ENCODE measurements around the gene PLIN3. TPM values are rescaled to one million over a fixed set of nuclear protein-coding genes. Genes with fewer than 3 reads are reported as not detected.

The PLIN3 gene
- total and polyA plus RNA-seq, 2 experiments from 2014 or later = 38.0 to 59.9 TPM

DNA sequence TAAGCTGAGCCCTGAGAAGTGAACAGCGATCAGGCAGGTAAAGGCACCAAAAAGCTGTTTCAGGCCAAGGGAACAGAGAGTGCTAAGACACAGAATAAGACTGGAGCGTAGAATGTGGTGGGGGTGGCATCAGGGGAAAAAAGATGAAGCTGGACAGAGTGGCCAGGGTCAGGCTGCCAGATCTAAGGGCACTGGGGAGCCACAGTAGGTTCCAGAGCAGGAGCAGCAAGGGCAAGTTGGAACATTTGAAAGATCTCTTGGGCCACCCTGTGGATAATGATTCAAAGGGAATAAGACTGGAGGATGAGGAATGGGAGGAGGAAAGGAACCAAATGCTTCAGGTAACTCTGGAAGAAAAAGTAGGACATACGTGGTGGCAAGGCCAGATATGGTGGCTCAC, 6.5 kb upstream of the PLIN3 start:
- Histone ChIP-seq H3K27me3 (ENCODE audit: insufficient read depth) (no peaks in the 10 kb centered on the region), H2AFZ (no peak overlapping the region), H3F3A (replicated peaks; ENCODE audit: low read depth) (no peaks in the 10 kb centered on the region), H3K4me2 (no peak overlapping the region), H3K79me2 (replicated peaks; ENCODE audit: insufficient read depth) (no peaks in the 10 kb centered on the region), H4K20me1 (replicated peaks; ENCODE audit: insufficient read depth) (0 out of 2 replicates have a peak, but pooled peaks cover 2% of the 10 kb centered on the region), H3K27ac (ENCODE audit: low read depth) (no peak overlapping the region), H3K36me3 (ENCODE audit: insufficient read depth) (no peaks in the 10 kb centered on the region), H3K4me1 (ENCODE audit: insufficient read depth) (peaks cover 17% of the 10 kb centered on the region; the same call in 1 of the 2 replicates), H3K9me2 (ENCODE audit: insufficient read depth) (no peaks in the 10 kb centered on the region), H3K4me3 (no peak overlapping the region)
- H3K4me1 Mint-ChIP-seq = peaks cover 9% of the 10 kb centered on the region; the same call in 1 of the 3 replicates
- ATAC-seq (no peak), DNase-seq (ENCODE audit: low spot score) (no peak)
- TF ChIP-seq, protein P1, sequence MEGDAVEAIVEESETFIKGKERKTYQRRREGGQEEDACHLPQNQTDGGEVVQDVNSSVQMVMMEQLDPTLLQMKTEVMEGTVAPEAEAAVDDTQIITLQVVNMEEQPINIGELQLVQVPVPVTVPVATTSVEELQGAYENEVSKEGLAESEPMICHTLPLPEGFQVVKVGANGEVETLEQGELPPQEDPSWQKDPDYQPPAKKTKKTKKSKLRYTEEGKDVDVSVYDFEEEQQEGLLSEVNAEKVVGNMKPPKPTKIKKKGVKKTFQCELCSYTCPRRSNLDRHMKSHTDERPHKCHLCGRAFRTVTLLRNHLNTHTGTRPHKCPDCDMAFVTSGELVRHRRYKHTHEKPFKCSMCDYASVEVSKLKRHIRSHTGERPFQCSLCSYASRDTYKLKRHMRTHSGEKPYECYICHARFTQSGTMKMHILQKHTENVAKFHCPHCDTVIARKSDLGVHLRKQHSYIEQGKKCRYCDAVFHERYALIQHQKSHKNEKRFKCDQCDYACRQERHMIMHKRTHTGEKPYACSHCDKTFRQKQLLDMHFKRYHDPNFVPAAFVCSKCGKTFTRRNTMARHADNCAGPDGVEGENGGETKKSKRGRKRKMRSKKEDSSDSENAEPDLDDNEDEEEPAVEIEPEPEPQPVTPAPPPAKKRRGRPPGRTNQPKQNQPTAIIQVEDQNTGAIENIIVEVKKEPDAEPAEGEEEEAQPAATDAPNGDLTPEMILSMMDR (conservative IDR thresholded peaks at IDR 0.05; ENCODE audit: low read depth in 2 of 2) = no peak
- TF ChIP-seq, protein P2, sequence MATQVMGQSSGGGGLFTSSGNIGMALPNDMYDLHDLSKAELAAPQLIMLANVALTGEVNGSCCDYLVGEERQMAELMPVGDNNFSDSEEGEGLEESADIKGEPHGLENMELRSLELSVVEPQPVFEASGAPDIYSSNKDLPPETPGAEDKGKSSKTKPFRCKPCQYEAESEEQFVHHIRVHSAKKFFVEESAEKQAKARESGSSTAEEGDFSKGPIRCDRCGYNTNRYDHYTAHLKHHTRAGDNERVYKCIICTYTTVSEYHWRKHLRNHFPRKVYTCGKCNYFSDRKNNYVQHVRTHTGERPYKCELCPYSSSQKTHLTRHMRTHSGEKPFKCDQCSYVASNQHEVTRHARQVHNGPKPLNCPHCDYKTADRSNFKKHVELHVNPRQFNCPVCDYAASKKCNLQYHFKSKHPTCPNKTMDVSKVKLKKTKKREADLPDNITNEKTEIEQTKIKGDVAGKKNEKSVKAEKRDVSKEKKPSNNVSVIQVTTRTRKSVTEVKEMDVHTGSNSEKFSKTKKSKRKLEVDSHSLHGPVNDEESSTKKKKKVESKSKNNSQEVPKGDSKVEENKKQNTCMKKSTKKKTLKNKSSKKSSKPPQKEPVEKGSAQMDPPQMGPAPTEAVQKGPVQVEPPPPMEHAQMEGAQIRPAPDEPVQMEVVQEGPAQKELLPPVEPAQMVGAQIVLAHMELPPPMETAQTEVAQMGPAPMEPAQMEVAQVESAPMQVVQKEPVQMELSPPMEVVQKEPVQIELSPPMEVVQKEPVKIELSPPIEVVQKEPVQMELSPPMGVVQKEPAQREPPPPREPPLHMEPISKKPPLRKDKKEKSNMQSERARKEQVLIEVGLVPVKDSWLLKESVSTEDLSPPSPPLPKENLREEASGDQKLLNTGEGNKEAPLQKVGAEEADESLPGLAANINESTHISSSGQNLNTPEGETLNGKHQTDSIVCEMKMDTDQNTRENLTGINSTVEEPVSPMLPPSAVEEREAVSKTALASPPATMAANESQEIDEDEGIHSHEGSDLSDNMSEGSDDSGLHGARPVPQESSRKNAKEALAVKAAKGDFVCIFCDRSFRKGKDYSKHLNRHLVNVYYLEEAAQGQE (IDR thresholded peaks at IDR 0.05; ENCODE audit: unreplicated experiment) = no peak
- TF ChIP-seq, protein P3, sequence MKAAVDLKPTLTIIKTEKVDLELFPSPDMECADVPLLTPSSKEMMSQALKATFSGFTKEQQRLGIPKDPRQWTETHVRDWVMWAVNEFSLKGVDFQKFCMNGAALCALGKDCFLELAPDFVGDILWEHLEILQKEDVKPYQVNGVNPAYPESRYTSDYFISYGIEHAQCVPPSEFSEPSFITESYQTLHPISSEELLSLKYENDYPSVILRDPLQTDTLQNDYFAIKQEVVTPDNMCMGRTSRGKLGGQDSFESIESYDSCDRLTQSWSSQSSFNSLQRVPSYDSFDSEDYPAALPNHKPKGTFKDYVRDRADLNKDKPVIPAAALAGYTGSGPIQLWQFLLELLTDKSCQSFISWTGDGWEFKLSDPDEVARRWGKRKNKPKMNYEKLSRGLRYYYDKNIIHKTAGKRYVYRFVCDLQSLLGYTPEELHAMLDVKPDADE (IDR thresholded peaks at IDR 0.05) = no peak
- no peak for TF ChIP-seq ZNF331 (CRISPR knock-in tag; IDR thresholded peaks at IDR 0.05; ENCODE audit: low read depth)
- TF ChIP-seq CREB1 (CRISPR knock-in tag; IDR thresholded peaks at IDR 0.05; ENCODE audit: low read depth) = no peak
- TF ChIP-seq, protein P4, sequence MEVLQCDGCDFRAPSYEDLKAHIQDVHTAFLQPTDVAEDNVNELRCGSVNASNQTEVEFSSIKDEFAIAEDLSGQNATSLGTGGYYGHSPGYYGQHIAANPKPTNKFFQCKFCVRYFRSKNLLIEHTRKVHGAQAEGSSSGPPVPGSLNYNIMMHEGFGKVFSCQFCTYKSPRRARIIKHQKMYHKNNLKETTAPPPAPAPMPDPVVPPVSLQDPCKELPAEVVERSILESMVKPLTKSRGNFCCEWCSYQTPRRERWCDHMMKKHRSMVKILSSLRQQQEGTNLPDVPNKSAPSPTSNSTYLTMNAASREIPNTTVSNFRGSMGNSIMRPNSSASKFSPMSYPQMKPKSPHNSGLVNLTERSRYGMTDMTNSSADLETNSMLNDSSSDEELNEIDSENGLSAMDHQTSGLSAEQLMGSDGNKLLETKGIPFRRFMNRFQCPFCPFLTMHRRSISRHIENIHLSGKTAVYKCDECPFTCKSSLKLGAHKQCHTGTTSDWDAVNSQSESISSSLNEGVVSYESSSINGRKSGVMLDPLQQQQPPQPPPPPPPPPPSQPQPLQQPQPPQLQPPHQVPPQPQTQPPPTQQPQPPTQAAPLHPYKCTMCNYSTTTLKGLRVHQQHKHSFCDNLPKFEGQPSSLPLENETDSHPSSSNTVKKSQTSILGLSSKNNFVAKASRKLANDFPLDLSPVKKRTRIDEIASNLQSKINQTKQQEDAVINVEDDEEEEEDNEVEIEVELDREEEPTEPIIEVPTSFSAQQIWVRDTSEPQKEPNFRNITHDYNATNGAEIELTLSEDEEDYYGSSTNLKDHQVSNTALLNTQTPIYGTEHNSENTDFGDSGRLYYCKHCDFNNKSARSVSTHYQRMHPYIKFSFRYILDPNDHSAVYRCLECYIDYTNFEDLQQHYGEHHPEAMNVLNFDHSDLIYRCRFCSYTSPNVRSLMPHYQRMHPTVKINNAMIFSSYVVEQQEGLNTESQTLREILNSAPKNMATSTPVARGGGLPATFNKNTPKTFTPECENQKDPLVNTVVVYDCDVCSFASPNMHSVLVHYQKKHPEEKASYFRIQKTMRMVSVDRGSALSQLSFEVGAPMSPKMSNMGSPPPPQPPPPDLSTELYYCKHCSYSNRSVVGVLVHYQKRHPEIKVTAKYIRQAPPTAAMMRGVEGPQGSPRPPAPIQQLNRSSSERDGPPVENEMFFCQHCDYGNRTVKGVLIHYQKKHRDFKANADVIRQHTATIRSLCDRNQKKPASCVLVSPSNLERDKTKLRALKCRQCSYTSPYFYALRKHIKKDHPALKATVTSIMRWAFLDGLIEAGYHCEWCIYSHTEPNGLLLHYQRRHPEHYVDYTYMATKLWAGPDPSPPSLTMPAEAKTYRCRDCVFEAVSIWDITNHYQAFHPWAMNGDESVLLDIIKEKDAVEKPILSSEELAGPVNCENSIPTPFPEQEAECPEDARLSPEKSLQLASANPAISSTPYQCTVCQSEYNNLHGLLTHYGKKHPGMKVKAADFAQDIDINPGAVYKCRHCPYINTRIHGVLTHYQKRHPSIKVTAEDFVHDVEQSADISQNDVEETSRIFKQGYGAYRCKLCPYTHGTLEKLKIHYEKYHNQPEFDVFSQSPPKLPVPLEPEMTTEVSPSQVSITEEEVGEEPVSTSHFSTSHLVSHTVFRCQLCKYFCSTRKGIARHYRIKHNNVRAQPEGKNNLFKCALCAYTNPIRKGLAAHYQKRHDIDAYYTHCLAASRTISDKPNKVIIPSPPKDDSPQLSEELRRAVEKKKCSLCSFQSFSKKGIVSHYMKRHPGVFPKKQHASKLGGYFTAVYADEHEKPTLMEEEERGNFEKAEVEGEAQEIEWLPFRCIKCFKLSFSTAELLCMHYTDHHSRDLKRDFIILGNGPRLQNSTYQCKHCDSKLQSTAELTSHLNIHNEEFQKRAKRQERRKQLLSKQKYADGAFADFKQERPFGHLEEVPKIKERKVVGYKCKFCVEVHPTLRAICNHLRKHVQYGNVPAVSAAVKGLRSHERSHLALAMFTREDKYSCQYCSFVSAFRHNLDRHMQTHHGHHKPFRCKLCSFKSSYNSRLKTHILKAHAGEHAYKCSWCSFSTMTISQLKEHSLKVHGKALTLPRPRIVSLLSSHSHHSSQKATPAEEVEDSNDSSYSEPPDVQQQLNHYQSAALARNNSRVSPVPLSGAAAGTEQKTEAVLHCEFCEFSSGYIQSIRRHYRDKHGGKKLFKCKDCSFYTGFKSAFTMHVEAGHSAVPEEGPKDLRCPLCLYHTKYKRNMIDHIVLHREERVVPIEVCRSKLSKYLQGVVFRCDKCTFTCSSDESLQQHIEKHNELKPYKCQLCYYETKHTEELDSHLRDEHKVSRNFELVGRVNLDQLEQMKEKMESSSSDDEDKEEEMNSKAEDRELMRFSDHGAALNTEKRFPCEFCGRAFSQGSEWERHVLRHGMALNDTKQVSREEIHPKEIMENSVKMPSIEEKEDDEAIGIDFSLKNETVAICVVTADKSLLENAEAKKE (CRISPR knock-in tag; IDR thresholded peaks at IDR 0.05) = no peak
- no peak for TF ChIP-seq EZH2phosphoT487 (IDR thresholded peaks at IDR 0.05; ENCODE audit: unreplicated experiment)
- no peak for TF ChIP-seq POLR2AphosphoS5 (IDR thresholded peaks at IDR 0.05; ENCODE audit: low read depth)
- TF ChIP-seq JUNB (IDR thresholded peaks at IDR 0.05; ENCODE audit: unreplicated experiment) = no peak
- no peak for TF ChIP-seq NANOG (IDR thresholded peaks at IDR 0.05; ENCODE audit: borderline replicate concordance)
- no peak for TF ChIP-seq STAT1 (IDR thresholded peaks at IDR 0.05; ENCODE audit: unreplicated experiment)
- no peak for TF ChIP-seq ZNF114 (CRISPR knock-in tag; IDR thresholded peaks at IDR 0.05)
- TF ChIP-seq EZH2 (IDR thresholded peaks at IDR 0.05; ENCODE audit: low read depth, unreplicated experiment) = no peak
- no peaks in the 10 kb centered on the region; the same call in 2 of the 3 replicates for H3K9me3 Mint-ChIP-seq
- H3K27ac Mint-ChIP-seq = no peak overlapping the region
- no peaks in the 10 kb centered on the region for H3K36me3 Mint-ChIP-seq (ENCODE audit: low read depth)
- H3K27me3 Mint-ChIP-seq (ENCODE audit: insufficient read depth, low read depth, poor library complexity) = peaks cover 13% of the 10 kb centered on the region
- H3K4me3 Mint-ChIP-seq = no peak overlapping the region

Measured in GM23338 (cell line).